Measurements from ENCODE around the gene CARF. TPM values are rescaled to one million over a fixed set of nuclear protein-coding genes. Genes with fewer than 3 reads are reported as not detected.

Gene CARF
- total and polyA plus RNA-seq, 2 of the 13 experiments (the other 11 are each of a cell fraction or from before 2014, with no cell fraction given), result 3.0 to 5.4 TPM

- POLR2A ChIA-PET, result interaction anchor here (1.5 kb wide), 1 partner anchor 34 kb away, joined by 5 read pairs; the partner anchor contains the start of gene WDR12
- TF ChIP-seq RBM22 (optimal IDR thresholded peaks at IDR 0.05; ENCODE audit: low read length) (peak; percentile 92), ZNF564 (CRISPR knock-in tag; IDR thresholded peaks at IDR 0.05) (no peak), ZBTB8A (CRISPR knock-in tag; IDR thresholded peaks at IDR 0.05; ENCODE audit: borderline replicate concordance, low read depth) (no peak)
- peaks cover 10% of the 10 kb centered on the region for H3K4me1 ChIP-seq (ENCODE audit: insufficient read depth, low read length)
- no peak overlapping the region for H2AFZ ChIP-seq (ENCODE audit: low read length)
- no peaks in the 10 kb centered on the region for H3K27me3 ChIP-seq (ENCODE audit: control insufficient read depth in 1 of 2, insufficient read depth in 2 of 2, low read length in 2 of 2)
- CTCF ChIA-PET (ENCODE audit: low intra/inter-chr PET ratio, low total read pairs), result no interaction called here
- WGBS (ENCODE audit: low lambda C conversion rate), result 88% methylated on average over 2 of the region's 2 CpGs
- peaks cover 5 to 29% of the 10 kb centered on the region in 2 experiments for H3K36me3 ChIP-seq (replicated peaks in 1 of 2; ENCODE audit: control insufficient read depth in 1 of 2, insufficient read depth in 2 of 2, low read length in 2 of 2)
- DNase-seq (ENCODE audit: low spot score) (no peak), FAIRE-seq (no peak), ATAC-seq (no peak)
- H3K9ac ChIP-seq (ENCODE audit: insufficient read depth, low read depth, low read length), result no peak overlapping the region
- no peaks in the 10 kb centered on the region for H3K79me2 ChIP-seq (ENCODE audit: insufficient read depth, low read length)
- H3K27ac ChIP-seq (ENCODE audit: extremely low read length, insufficient read depth, low read length), result no peak overlapping the region
- no peak overlapping the region for H3K4me3 ChIP-seq (replicated peaks in 1 of 3; ENCODE audit: insufficient read depth in 1 of 3, low read depth in 2 of 3, low read length in 3 of 3)
- no peaks in the 10 kb centered on the region for H3K9me3 ChIP-seq (ENCODE audit: low read length)
- no peaks in the 10 kb centered on the region for H4K20me1 ChIP-seq (ENCODE audit: insufficient read depth, low read length)
- TSS peak; percentile 21 for BruUV-seq (replicated peaks)
- intact Hi-C loops (cut with micrococcal nuclease; ENCODE audit: unreplicated experiment), result no loop called here
- H3K4me2 ChIP-seq (ENCODE audit: low read depth, low read length), result no peak overlapping the region
- in situ Hi-C loops (cut with HindIII; ENCODE audit: extremely low pct_ligation_motif_present, low pct_unique_long_range_greater_than_20kb), result no loop called here
These were observed 34.4 kb upstream of the CARF start for GRCh38 chr2:202877699-202878098.

- Histone ChIP-seq H3K9ac (ENCODE audit: insufficient read depth, low read depth, low read length) (no peak overlapping the region), H4K20me1 (ENCODE audit: insufficient read depth, low read length) (no peaks in the 10 kb centered on the region), H3K79me2 (ENCODE audit: insufficient read depth, low read length) (no peaks in the 10 kb centered on the region), H2AFZ (ENCODE audit: low read length) (no peak overlapping the region), H3K9me3 (ENCODE audit: low read length) (no peaks in the 10 kb centered on the region), H3K36me3 (replicated peaks in 1 of 2; ENCODE audit: control insufficient read depth in 1 of 2, insufficient read depth in 2 of 2, low read length in 2 of 2) (peaks cover 14 to 63% of the 10 kb centered on the region in 2 experiments), H3K27me3 (ENCODE audit: control insufficient read depth in 1 of 2, insufficient read depth in 2 of 2, low read length in 2 of 2) (no peaks in the 10 kb centered on the region), H3K4me2 (ENCODE audit: low read depth, low read length) (no peak overlapping the region), H3K27ac (ENCODE audit: extremely low read length, insufficient read depth, low read length) (peak overlapping the region; percentile 34), H3K4me3 (replicated peaks in 1 of 3; ENCODE audit: insufficient read depth in 1 of 3, low read depth in 2 of 3, low read length in 3 of 3) (no peak overlapping the region), H3K4me1 (ENCODE audit: insufficient read depth, low read length) (peaks cover 10% of the 10 kb centered on the region)
- POLR2A ChIA-PET, result no interaction called here
- ATAC-seq, result peak; percentile 76
- intact Hi-C loops (cut with micrococcal nuclease; ENCODE audit: unreplicated experiment), result no loop called here
- in situ Hi-C loops (cut with HindIII; ENCODE audit: extremely low pct_ligation_motif_present, low pct_unique_long_range_greater_than_20kb), result no loop called here
- FAIRE-seq, result no peak
- CTCF ChIA-PET (ENCODE audit: low intra/inter-chr PET ratio, low total read pairs), result no interaction called here
- DNase-seq (ENCODE audit: low spot score), result peak; percentile 62
- BruUV-seq (replicated peaks), result no TSS peak
- 39% methylated on average over 4 of the region's 4 CpGs for WGBS (ENCODE audit: low lambda C conversion rate)
- TF ChIP-seq CENPX (CRISPR knock-in tag; IDR thresholded peaks at IDR 0.05) (no peak), ZNF501 (CRISPR knock-in tag; IDR thresholded peaks at IDR 0.05) (0 out of 2 replicates have a peak, but pooled peaks have one; percentile 32), KLF16 (CRISPR knock-in tag; IDR thresholded peaks at IDR 0.05) (no peak), ZNF574 (CRISPR knock-in tag; IDR thresholded peaks at IDR 0.05) (0 out of 2 replicates have a peak, but pooled peaks have one; percentile 13), RXRB (CRISPR knock-in tag; IDR thresholded peaks at IDR 0.05; ENCODE audit: borderline replicate concordance) (peak; percentile 53), NCOA2 (CRISPR knock-in tag; IDR thresholded peaks at IDR 0.05) (peak; percentile 68), HNF4G (IDR thresholded peaks at IDR 0.05; ENCODE audit: borderline replicate concordance, low read depth, low read length) (0 out of 2 replicates have a peak, but pooled peaks have one; percentile 11), HNF4G (CRISPR knock-in tag; IDR thresholded peaks at IDR 0.05; ENCODE audit: borderline replicate concordance, low read depth) (no peak), ZNF350 (CRISPR knock-in tag; IDR thresholded peaks at IDR 0.05; ENCODE audit: borderline replicate concordance, low read depth) (peak; percentile 41; the same call in 1 of the 2 replicates), RARA (CRISPR knock-in tag; IDR thresholded peaks at IDR 0.05) (peak; percentile 88), HDAC1 (CRISPR knock-in tag; IDR thresholded peaks at IDR 0.05) (peak; percentile 69), NR2F1 (CRISPR knock-in tag; IDR thresholded peaks at IDR 0.05) (peak; percentile 61 to 86), ZMYM4 (CRISPR knock-in tag; IDR thresholded peaks at IDR 0.05) (0 out of 2 replicates have a peak, but pooled peaks have one; percentile 33), CREBL2 (CRISPR knock-in tag; IDR thresholded peaks at IDR 0.05; ENCODE audit: borderline replicate concordance) (no peak)
These were observed 30.5 kb upstream of the CARF start for GRCh38 chr2:202881570-202881969.

Data from HepG2 (cell line).